CD14-positive monocyte (primary cell): ENCODE measurements around the gene OCEL1. TPM values are rescaled to one million over a fixed set of nuclear protein-coding genes. Genes with fewer than 3 reads are reported as not detected.
"Not testable (repeated sequence)": the region's sequence is repeated elsewhere in the genome, so short reads cannot be mapped to it uniquely, and the experiment has no call there.

Experiments used
- DNase-seq, 3 donors: peaks; one replicate each; pipeline ENCODE4 v3.0.0-alpha.2; 2011 to 2022
- H2AFZ ChIP-seq: 2 replicates; pipeline ENCODE4 v1.6.0; 2012; ENCODE audit warnings: mild to moderate bottlenecking, low read depth, low read length, inconsistent platforms; ENCODE audit not compliant: insufficient read depth, poor library complexity, severe bottlenecking
- H3K27ac ChIP-seq, 2 donors: 1 replicate in 1 of 2; 2 replicates in 1 of 2; pipeline ENCODE4 v1.5.1; 2012 to 2013; ENCODE audit warnings: low read length in 2 of 2, control low read depth in 1 of 2, inconsistent platforms in 1 of 2, low read depth in 1 of 2, mild to moderate bottlenecking in 1 of 2
- H3K27me3 ChIP-seq, 2 donors: one replicate each; pipeline versions ENCODE4 v1.6.0 to v1.6.1; 2011 to 2013; ENCODE audit warnings: low read length in 2 of 2; ENCODE audit not compliant: control insufficient read depth in 2 of 2, insufficient read depth in 2 of 2
- H3K36me3 ChIP-seq, 2 donors: replicated peaks in 1 of 2; 1 replicate in 1 of 2; 2 replicates in 1 of 2; pipeline versions ENCODE4 v1.5.1 to v1.6.1; 2012 to 2013; ENCODE audit warnings: low read length in 2 of 2, control low read depth in 1 of 2, inconsistent platforms in 1 of 2, mild to moderate bottlenecking in 1 of 2; ENCODE audit not compliant: insufficient read depth in 2 of 2, control insufficient read depth in 1 of 2
- H3K4me1 ChIP-seq, 2 donors: 1 replicate in 1 of 2; 2 replicates in 1 of 2; pipeline versions ENCODE4 v1.5.1 to v1.6.1; 2012 to 2013; ENCODE audit warnings: low read length in 2 of 2, control low read depth in 1 of 2, inconsistent platforms in 1 of 2, mild to moderate bottlenecking in 1 of 2, moderate library complexity in 1 of 2; ENCODE audit not compliant: insufficient read depth in 2 of 2, control insufficient read depth in 1 of 2
- H3K4me2 ChIP-seq: replicated peaks from 2 replicates; pipeline ENCODE3; 2012; ENCODE audit warnings: low read length, moderate library complexity, mild to moderate bottlenecking; ENCODE audit not compliant: poor library complexity, severe bottlenecking; ENCODE audit errors: extremely low read depth
- H3K4me3 ChIP-seq, 3 experiments: fragments of 200-600 bp in 1 of 3; sonication (generic) in 1 of 3; replicated peaks in 1 of 3; 1 replicate in 2 of 3; 2 replicates in 1 of 3; pipeline ENCODE4 v1.5.1; 2011 to 2013; ENCODE audit warnings: low read length in 3 of 3, mild to moderate bottlenecking in 3 of 3, control low read depth in 2 of 3, low read depth in 2 of 3, inconsistent platforms in 1 of 3, moderate library complexity in 1 of 3
- H3K79me2 ChIP-seq: 2 replicates; pipeline ENCODE4 v1.6.0; 2012; ENCODE audit warnings: mild to moderate bottlenecking, control low read depth, inconsistent platforms, low read length, moderate library complexity; ENCODE audit not compliant: insufficient read depth
- H3K9ac ChIP-seq: 2 replicates; pipeline ENCODE4 v1.6.0; 2017; ENCODE audit warnings: low read length, mild to moderate bottlenecking; ENCODE audit not compliant: insufficient read depth, poor library complexity, severe bottlenecking
- H3K9me3 ChIP-seq, 2 donors: replicated peaks in 1 of 2; 1 replicate in 1 of 2; 2 replicates in 1 of 2; pipeline versions ENCODE4 v1.5.1 to v1.6.1; 2012 to 2013; ENCODE audit warnings: low read length in 2 of 2, control low read depth in 1 of 2; ENCODE audit not compliant: control insufficient read depth in 1 of 2, insufficient read depth in 1 of 2
- H4K20me1 ChIP-seq: 2 replicates; pipeline ENCODE4 v1.6.0; 2012; ENCODE audit warnings: mild to moderate bottlenecking, low read length, control low read depth, moderate library complexity; ENCODE audit not compliant: insufficient read depth
- H3K27ac Mint-ChIP-seq, 7 donors: one replicate each; pipeline ENCODE4 v1.8.0; 2020; ENCODE audit warnings: mild to moderate bottlenecking in 7 of 7, mixed read lengths in 7 of 7, moderate library complexity in 6 of 7, inconsistent platforms in 2 of 7
- H3K27me3 Mint-ChIP-seq, 3 donors: one replicate each; pipeline ENCODE4 v1.8.0; 2021 to 2022; ENCODE audit warnings: low read depth in 3 of 3, mild to moderate bottlenecking in 3 of 3, mixed read lengths in 3 of 3, moderate library complexity in 3 of 3, inconsistent platforms in 1 of 3
- H3K36me3 Mint-ChIP-seq, 2 donors: one replicate each; pipeline ENCODE4 v1.8.0; 2020; ENCODE audit warnings: mixed read lengths in 2 of 2, inconsistent platforms in 1 of 2, mild to moderate bottlenecking in 1 of 2
- H3K4me1 Mint-ChIP-seq: one replicate; pipeline ENCODE4 v1.8.0; 2020; ENCODE audit warnings: mild to moderate bottlenecking, mixed read lengths
- H3K4me3 Mint-ChIP-seq, 2 donors: one replicate each; pipeline ENCODE4 v1.8.0; 2020; ENCODE audit warnings: mild to moderate bottlenecking in 2 of 2, mixed read lengths in 2 of 2, moderate library complexity in 1 of 2
- H3K9me3 Mint-ChIP-seq, 7 donors: one replicate each; pipeline ENCODE4 v1.8.0; 2020 to 2022; ENCODE audit warnings: mixed read lengths in 7 of 7, mild to moderate bottlenecking in 6 of 7, moderate library complexity in 6 of 7, inconsistent platforms in 2 of 7
- WGBS: methylation state at CpG from one replicate; pipeline ENCODE4 v1.1.5; 2013; ENCODE audit warnings: missing lambda C conversion rate; ENCODE audit not compliant: insufficient coverage; 5-methylcytosine and 5-hydroxymethylcytosine counted together
- intact Hi-C, 2 donors: fragments of 100-400 bp; cut with micrococcal nuclease; formaldehyde crosslinking; loops; one replicate each; pipeline versions ENCODE4 v1.15.0 to v1.15.1; 2023
- polyA plus RNA-seq, 3 donors: library from polyadenylated mRNA; depleted of rRNA in 1 of 3; unstranded in 2 of 3; stranded (reverse) in 1 of 3; fragments of 300-500 nt in 2 of 3; fragments of >200 nt in 1 of 3; fragmentation: Illumina TruSeq in 2 of 3; gene quantifications; 1 replicate in 2 of 3; 2 replicates in 1 of 3; pipeline ENCODE4 v1.2.3, GENCODE V29; 2012 to 2021
- TF ChIP-seq, protein P1 (sequence below): fragments of 200-600 bp; IDR thresholded peaks from one replicate; pipeline ENCODE4 v1.8.0; 2022; ENCODE audit warnings: antibody characterized with exemption, mild to moderate bottlenecking

OCEL1 gene
- polyA plus RNA-seq, 3 donors = 31.8 to 59.9 (median 57.6) TPM

DNA sequence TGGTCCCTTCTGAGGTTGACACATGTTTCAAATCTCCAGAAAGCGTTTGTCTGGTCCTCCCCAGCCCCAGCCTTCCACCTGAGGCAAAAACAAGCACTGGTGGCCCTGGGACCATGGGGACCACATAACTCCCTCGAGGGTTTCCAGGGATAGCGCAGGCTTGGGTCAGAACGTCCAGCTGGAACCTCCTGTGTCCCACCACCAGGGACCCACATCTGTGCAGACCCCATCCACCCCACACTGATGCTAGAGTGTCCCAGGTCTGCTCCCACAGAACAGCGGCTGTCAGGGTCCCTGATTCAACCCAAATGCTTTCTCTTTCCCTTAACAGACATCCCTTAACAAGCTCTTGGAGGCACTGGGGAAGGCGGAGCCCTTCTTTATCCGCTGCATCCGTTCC lies 40.4 kb upstream of the OCEL1 start:
- Histone ChIP-seq H4K20me1 (peaks cover 27% of the 10 kb centered on the region), H3K9me3 (no peaks in the 10 kb centered on the region), H3K36me3 (peaks cover 67 to 80% of the 10 kb centered on the region in 2 donors), H3K4me2 (no peak overlapping the region), H3K9ac (no peak overlapping the region), H3K27me3 (no peaks in the 10 kb centered on the region), H3K27ac (no peak overlapping the region), H2AFZ (no peak overlapping the region), H3K79me2 (no peaks in the 10 kb centered on the region), H3K4me1 (peaks cover 24 to 29% of the 10 kb centered on the region in 2 donors), H3K4me3 (no peak overlapping the region)
- Mint-ChIP-seq H3K4me1 (peaks cover 30% of the 10 kb centered on the region), H3K4me3 (no peak overlapping the region), H3K27me3 (peaks cover 0 to 3% (median 0%) of the 10 kb centered on the region in 3 donors), H3K36me3 (peaks cover 62 to 82% of the 10 kb centered on the region in 2 donors), H3K9me3 (peaks cover 0 to 2% (median 0%) of the 10 kb centered on the region in 7 donors), H3K27ac (peak overlapping the region in 1 of 7 donors; percentile 6)
- DNase-seq = no peak
- 98% methylated on average over 6 of the region's 8 CpGs for WGBS
- intact Hi-C loops = no loop called here
- TF ChIP-seq, protein P1, sequence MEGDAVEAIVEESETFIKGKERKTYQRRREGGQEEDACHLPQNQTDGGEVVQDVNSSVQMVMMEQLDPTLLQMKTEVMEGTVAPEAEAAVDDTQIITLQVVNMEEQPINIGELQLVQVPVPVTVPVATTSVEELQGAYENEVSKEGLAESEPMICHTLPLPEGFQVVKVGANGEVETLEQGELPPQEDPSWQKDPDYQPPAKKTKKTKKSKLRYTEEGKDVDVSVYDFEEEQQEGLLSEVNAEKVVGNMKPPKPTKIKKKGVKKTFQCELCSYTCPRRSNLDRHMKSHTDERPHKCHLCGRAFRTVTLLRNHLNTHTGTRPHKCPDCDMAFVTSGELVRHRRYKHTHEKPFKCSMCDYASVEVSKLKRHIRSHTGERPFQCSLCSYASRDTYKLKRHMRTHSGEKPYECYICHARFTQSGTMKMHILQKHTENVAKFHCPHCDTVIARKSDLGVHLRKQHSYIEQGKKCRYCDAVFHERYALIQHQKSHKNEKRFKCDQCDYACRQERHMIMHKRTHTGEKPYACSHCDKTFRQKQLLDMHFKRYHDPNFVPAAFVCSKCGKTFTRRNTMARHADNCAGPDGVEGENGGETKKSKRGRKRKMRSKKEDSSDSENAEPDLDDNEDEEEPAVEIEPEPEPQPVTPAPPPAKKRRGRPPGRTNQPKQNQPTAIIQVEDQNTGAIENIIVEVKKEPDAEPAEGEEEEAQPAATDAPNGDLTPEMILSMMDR = no peak

DNA sequence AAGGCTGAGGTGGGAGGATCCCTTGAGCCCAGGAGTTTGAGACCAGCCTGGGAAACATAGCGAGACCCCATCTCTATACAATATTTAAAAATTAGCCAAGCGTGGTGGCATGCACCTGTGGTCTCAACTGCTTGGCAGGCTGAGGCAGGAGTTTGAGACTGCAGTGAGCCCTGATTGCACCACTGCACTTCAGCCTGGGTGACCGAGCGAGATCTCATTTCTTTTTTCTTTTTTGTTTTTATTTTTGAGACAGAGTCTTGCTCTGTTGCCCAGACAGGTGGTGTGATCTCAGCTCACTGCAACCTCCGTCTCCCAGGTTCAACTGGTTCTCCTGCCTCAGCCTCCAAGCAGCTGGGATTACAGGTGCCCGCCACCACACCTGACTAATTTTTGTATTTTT lies 34.3 kb upstream of the OCEL1 start:
- DNase-seq, H3K4me3 ChIP-seq, H2AFZ ChIP-seq, H3K27ac ChIP-seq, H3K4me1 ChIP-seq, H3K9me3 Mint-ChIP-seq, H3K9me3 ChIP-seq, H3K27me3 ChIP-seq, H3K27ac Mint-ChIP-seq, H3K4me2 ChIP-seq, intact Hi-C loops, H3K27me3 Mint-ChIP-seq, H3K4me1 Mint-ChIP-seq, H3K79me2 ChIP-seq, H3K9ac ChIP-seq, H3K4me3 Mint-ChIP-seq: not testable (repeated sequence)
- peaks cover 82 to 100% of the 10 kb centered on the region in 2 donors for H3K36me3 Mint-ChIP-seq
- 100% methylated on average over 3 of the region's 6 CpGs for WGBS
- peaks cover 19% of the 10 kb centered on the region for H4K20me1 ChIP-seq
- peaks cover 86 to 97% of the 10 kb centered on the region in 2 donors for H3K36me3 ChIP-seq
